Neural progenitor cell (in vitro differentiated cells): ENCODE measurements around the gene FIBP. TPM values are rescaled to one million over a fixed set of nuclear protein-coding genes. Genes with fewer than 3 reads are reported as not detected.

Experiments
- DNase-seq: peaks from one replicate; pipeline ENCODE4 v3.0.0-alpha.2; 2016; ENCODE audit warnings: low spot score
- H2AFZ ChIP-seq: fragments of 200-600 bp; sonication (generic); replicated peaks from 2 replicates; pipeline ENCODE4 v1.6.1; 2016; ENCODE audit warnings: antibody characterized with exemption
- H3F3A ChIP-seq: fragments of 200-600 bp; sonication (generic); 2 replicates; pipeline ENCODE4 v1.6.1; 2016; ENCODE audit warnings: antibody characterized with exemption, low read depth
- H3K27ac ChIP-seq: fragments of 200-600 bp; sonication (generic); 2 replicates; pipeline ENCODE4 v1.5.1; 2016; ENCODE audit warnings: mild to moderate bottlenecking
- H3K27me3 ChIP-seq: fragments of 200-600 bp; sonication (generic); 2 replicates; pipeline ENCODE4 v1.6.1; 2016; ENCODE audit warnings: mild to moderate bottlenecking, moderate library complexity
- H3K36me3 ChIP-seq: fragments of 200-600 bp; sonication (generic); 2 replicates; pipeline ENCODE4 v1.5.1; 2016
- H3K4me1 ChIP-seq: fragments of 200-600 bp; sonication (generic); 2 replicates; pipeline ENCODE4 v1.6.1; 2016; ENCODE audit warnings: mixed run types
- H3K4me2 ChIP-seq: fragments of 200-600 bp; sonication (generic); 2 replicates; pipeline ENCODE4 v1.6.1; 2016
- H3K4me3 ChIP-seq: fragments of 200-600 bp; sonication (generic); 2 replicates; pipeline ENCODE4 v1.5.1; 2016
- H3K79me2 ChIP-seq: fragments of 200-600 bp; sonication (generic); 2 replicates; pipeline ENCODE4 v1.6.1; 2016; ENCODE audit warnings: low read depth
- H3K9ac ChIP-seq: fragments of 200-600 bp; sonication (generic); 2 replicates; pipeline ENCODE4 v1.6.1; 2016
- H3K9me3 ChIP-seq: fragments of 200-600 bp; sonication (generic); 2 replicates; pipeline ENCODE4 v1.5.1; 2016; ENCODE audit warnings: low read depth
- H4K20me1 ChIP-seq: fragments of 200-600 bp; sonication (generic); 2 replicates; pipeline ENCODE4 v1.6.1; 2016; ENCODE audit warnings: low read depth
- H3K27ac Mint-ChIP-seq: 3 replicates; pipeline ENCODE4 v1.8.0; 2021; ENCODE audit warnings: mixed read lengths
- H3K27me3 Mint-ChIP-seq: 2 replicates; pipeline ENCODE4 v1.8.0; 2022; ENCODE audit warnings: low read depth, mild to moderate bottlenecking, inconsistent platforms, moderate library complexity, mixed read lengths; ENCODE audit not compliant: insufficient read depth
- H3K36me3 Mint-ChIP-seq: 3 replicates; pipeline ENCODE4 v1.8.0; 2021; ENCODE audit warnings: mixed read lengths
- H3K4me1 Mint-ChIP-seq: 3 replicates; pipeline ENCODE4 v1.8.0; 2021; ENCODE audit warnings: mixed read lengths
- H3K4me3 Mint-ChIP-seq: 3 replicates; pipeline ENCODE4 v1.8.0; 2021; ENCODE audit warnings: mild to moderate bottlenecking, moderate library complexity, mixed read lengths
- H3K9me3 Mint-ChIP-seq: 3 replicates; pipeline ENCODE4 v1.8.0; 2020; ENCODE audit warnings: mixed read lengths
- EZH2 ChIP-seq: fragments of 200-600 bp; sonication (generic); IDR thresholded peaks from 2 replicates; pipeline ENCODE4 v1.6.1; 2017; ENCODE audit warnings: antibody characterized with exemption, mild to moderate bottlenecking, moderate library complexity
- EZH2phosphoT487 ChIP-seq: fragments of 200-600 bp; sonication (generic); IDR thresholded peaks from 2 replicates; pipeline ENCODE4 v1.6.1; 2017; ENCODE audit warnings: antibody characterized with exemption
- total RNA-seq: library from RNA; depleted of rRNA; stranded (reverse); fragments of >200 nt; gene quantifications from 2 replicates; pipeline ENCODE4 v1.2.3, GENCODE V29; 2015; ENCODE audit warnings: low replicate concordance
- TF ChIP-seq, protein P1 (sequence below): fragments of 200-600 bp; sonication (generic); IDR thresholded peaks from 2 replicates; pipeline ENCODE4 v1.5.1; 2017; ENCODE audit warnings: antibody characterized with exemption, mild to moderate bottlenecking

Gene FIBP
- total RNA-seq, 1 donor from 2014 or later, result 92.1 TPM

- DNase-seq, result no peak
- Histone ChIP-seq H3K4me1 (peaks cover 10% of the 10 kb centered on the region), H2AFZ (no peak overlapping the region), H4K20me1 (peaks cover 12% of the 10 kb centered on the region), H3F3A (no peaks in the 10 kb centered on the region), H3K9ac (peak overlapping the region; percentile 89), H3K36me3 (no peaks in the 10 kb centered on the region), H3K79me2 (peaks cover 21% of the 10 kb centered on the region), H3K4me3 (peak overlapping the region; percentile 85), H3K4me2 (peak overlapping the region; percentile 93), H3K9me3 (no peaks in the 10 kb centered on the region), H3K27ac (no peak overlapping the region), H3K27me3 (no peaks in the 10 kb centered on the region)
- peaks cover 8% of the 10 kb centered on the region for H3K36me3 Mint-ChIP-seq
- H3K9me3 Mint-ChIP-seq, result no peaks in the 10 kb centered on the region
- TF ChIP-seq, protein P1, sequence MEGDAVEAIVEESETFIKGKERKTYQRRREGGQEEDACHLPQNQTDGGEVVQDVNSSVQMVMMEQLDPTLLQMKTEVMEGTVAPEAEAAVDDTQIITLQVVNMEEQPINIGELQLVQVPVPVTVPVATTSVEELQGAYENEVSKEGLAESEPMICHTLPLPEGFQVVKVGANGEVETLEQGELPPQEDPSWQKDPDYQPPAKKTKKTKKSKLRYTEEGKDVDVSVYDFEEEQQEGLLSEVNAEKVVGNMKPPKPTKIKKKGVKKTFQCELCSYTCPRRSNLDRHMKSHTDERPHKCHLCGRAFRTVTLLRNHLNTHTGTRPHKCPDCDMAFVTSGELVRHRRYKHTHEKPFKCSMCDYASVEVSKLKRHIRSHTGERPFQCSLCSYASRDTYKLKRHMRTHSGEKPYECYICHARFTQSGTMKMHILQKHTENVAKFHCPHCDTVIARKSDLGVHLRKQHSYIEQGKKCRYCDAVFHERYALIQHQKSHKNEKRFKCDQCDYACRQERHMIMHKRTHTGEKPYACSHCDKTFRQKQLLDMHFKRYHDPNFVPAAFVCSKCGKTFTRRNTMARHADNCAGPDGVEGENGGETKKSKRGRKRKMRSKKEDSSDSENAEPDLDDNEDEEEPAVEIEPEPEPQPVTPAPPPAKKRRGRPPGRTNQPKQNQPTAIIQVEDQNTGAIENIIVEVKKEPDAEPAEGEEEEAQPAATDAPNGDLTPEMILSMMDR, result no peak
- TF ChIP-seq EZH2phosphoT487 (no peak), EZH2 (no peak)
- H3K27me3 Mint-ChIP-seq, result peaks cover 5% of the 10 kb centered on the region
- peaks cover 23% of the 10 kb centered on the region for H3K4me1 Mint-ChIP-seq
- H3K4me3 Mint-ChIP-seq, result peak overlapping the region; percentile 92
- H3K27ac Mint-ChIP-seq, result no peak overlapping the region
These were observed 29.4 kb upstream of the FIBP start for GRCh38 chr11:65917434-65918210.

GRCh38 chr11:65917077-65917433 lies 28.8 kb upstream of the FIBP start:
- Histone ChIP-seq H3K4me3 (no peak overlapping the region), H3K36me3 (no peaks in the 10 kb centered on the region), H3F3A (no peaks in the 10 kb centered on the region), H3K4me1 (peaks cover 10% of the 10 kb centered on the region), H3K4me2 (no peak overlapping the region), H3K9me3 (no peaks in the 10 kb centered on the region), H4K20me1 (peaks cover 12% of the 10 kb centered on the region), H3K79me2 (peaks cover 21% of the 10 kb centered on the region), H3K9ac (no peak overlapping the region), H3K27ac (no peak overlapping the region), H2AFZ (no peak overlapping the region), H3K27me3 (no peaks in the 10 kb centered on the region)
- no peaks in the 10 kb centered on the region for H3K9me3 Mint-ChIP-seq
- DNase-seq, result no peak
- H3K36me3 Mint-ChIP-seq, result peaks cover 6% of the 10 kb centered on the region
- peaks cover 3% of the 10 kb centered on the region for H3K27me3 Mint-ChIP-seq
- peak overlapping the region; percentile 92 for H3K4me3 Mint-ChIP-seq
- H3K27ac Mint-ChIP-seq, result no peak overlapping the region
- peaks cover 23% of the 10 kb centered on the region for H3K4me1 Mint-ChIP-seq
- no peak for TF ChIP-seq EZH2
- no peak for TF ChIP-seq EZH2phosphoT487
- TF ChIP-seq, protein P1, result no peak

DNA sequence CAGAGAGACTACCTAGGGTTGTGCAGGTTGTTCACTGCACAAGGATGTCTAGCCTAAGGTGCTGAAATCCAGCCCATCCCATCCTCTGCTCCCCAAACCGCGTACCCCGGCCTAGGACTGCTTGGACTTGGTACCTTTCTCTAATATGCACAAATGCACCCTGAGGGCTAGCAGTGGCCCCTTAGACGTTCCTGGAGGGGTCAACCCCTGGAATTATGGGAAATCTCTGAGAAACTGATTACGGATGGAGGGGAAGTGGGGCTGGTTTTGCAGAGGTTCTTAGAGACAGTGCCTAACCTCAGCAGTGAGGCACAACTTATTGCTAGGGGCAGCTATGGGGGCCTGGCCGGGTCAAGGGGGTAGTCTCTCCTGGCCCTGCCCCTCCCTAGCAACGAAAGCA lies 28.1 kb upstream of the FIBP start:
- peak overlapping the region; percentile 92 for H3K4me3 Mint-ChIP-seq
- Histone ChIP-seq H2AFZ (no peak overlapping the region), H3K36me3 (no peaks in the 10 kb centered on the region), H3K9me3 (no peaks in the 10 kb centered on the region), H3K4me1 (peaks cover 10% of the 10 kb centered on the region), H4K20me1 (peaks cover 12% of the 10 kb centered on the region), H3K4me3 (no peak overlapping the region), H3K9ac (no peak overlapping the region), H3K79me2 (peaks cover 21% of the 10 kb centered on the region), H3K27me3 (no peaks in the 10 kb centered on the region), H3K4me2 (no peak overlapping the region), H3K27ac (no peak overlapping the region), H3F3A (no peaks in the 10 kb centered on the region)
- TF ChIP-seq, protein P1, result no peak
- no peak for TF ChIP-seq EZH2
- TF ChIP-seq EZH2phosphoT487, result no peak
- H3K27me3 Mint-ChIP-seq, result peaks cover 3% of the 10 kb centered on the region
- no peak overlapping the region for H3K27ac Mint-ChIP-seq
- H3K4me1 Mint-ChIP-seq, result peaks cover 27% of the 10 kb centered on the region
- peaks cover 5% of the 10 kb centered on the region for H3K36me3 Mint-ChIP-seq
- no peak for DNase-seq
- H3K9me3 Mint-ChIP-seq, result no peaks in the 10 kb centered on the region
